Transverse colon (tissue), 3 donors: ENCODE results near the gene LSMEM2.

Experiments
- EP300 ChIP-seq: sonication (generic); formaldehyde crosslinking; IDR thresholded peaks from one replicate; pipeline ENCODE4 v1.6.1; 2017; ENCODE audit warnings: antibody characterized with exemption, low read depth
- TF ChIP-seq, protein P1 (sequence below), 5 experiments: fragments of 200-600 bp in 3 of 5; fragments of 450-650 bp in 2 of 5; sonication (generic) in 3 of 5; IDR thresholded peaks; 1 replicate in 2 of 5; 2 replicates in 3 of 5; pipeline ENCODE4 v1.5.1; 2016 to 2017; ENCODE audit warnings: antibody characterized with exemption in 5 of 5, inconsistent platforms in 3 of 5, mild to moderate bottlenecking in 2 of 5, moderate library complexity in 1 of 5

DNA sequence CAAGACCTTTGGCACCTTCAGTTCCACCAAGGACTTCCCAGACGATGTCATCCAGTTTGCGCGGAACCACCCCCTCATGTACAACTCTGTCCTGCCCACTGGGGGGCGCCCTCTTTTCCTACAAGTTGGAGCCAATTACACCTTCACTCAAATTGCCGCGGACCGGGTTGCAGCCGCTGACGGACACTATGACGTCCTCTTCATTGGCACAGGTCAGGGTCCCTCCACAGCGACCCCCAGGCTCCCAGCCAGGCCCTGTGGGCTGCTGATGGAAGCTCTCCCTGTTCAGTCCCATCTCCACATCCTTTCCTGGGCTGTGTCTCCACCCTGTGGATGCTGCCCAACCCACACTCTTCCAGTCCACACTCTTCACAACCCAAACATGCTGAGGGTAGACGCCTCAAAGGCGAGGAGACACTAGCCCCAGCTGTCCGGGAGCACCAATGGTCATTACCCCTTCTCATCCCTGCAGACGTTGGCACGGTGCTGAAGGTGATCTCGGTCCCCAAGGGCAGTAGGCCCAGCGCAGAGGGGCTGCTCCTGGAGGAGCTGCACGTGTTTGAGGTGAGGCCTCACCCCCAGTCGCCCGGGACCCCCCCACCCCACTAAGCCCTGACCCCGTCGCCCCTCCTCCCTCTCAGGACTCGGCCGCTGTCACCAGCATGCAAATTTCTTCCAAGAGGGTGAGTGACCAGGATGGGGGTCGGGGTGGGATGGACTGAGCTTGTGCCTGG is 4.3 kb upstream of the LSMEM2 start:
- TF ChIP-seq, protein P1, sequence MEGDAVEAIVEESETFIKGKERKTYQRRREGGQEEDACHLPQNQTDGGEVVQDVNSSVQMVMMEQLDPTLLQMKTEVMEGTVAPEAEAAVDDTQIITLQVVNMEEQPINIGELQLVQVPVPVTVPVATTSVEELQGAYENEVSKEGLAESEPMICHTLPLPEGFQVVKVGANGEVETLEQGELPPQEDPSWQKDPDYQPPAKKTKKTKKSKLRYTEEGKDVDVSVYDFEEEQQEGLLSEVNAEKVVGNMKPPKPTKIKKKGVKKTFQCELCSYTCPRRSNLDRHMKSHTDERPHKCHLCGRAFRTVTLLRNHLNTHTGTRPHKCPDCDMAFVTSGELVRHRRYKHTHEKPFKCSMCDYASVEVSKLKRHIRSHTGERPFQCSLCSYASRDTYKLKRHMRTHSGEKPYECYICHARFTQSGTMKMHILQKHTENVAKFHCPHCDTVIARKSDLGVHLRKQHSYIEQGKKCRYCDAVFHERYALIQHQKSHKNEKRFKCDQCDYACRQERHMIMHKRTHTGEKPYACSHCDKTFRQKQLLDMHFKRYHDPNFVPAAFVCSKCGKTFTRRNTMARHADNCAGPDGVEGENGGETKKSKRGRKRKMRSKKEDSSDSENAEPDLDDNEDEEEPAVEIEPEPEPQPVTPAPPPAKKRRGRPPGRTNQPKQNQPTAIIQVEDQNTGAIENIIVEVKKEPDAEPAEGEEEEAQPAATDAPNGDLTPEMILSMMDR (IDR thresholded peaks at IDR 0.05): peak; percentile 74 to 91 (median 79)
- TF ChIP-seq EP300: no peak
